Right lung (tissue), 5 donors: ENCODE data around the gene SRGAP2B. TPM values are rescaled to one million over a fixed set of nuclear protein-coding genes. Genes with fewer than 3 reads are reported as not detected.
"Not testable (repeated sequence)": the region's sequence is repeated elsewhere in the genome, so short reads cannot be mapped to it uniquely, and the experiment has no call there.

Experiments used
- DNase-seq, 2 donors: peaks; one replicate each; pipeline ENCODE4 v3.0.0-alpha.2; 2013
- polyA plus RNA-seq, 5 donors: library from polyadenylated mRNA; unstranded; fragments of 120-200 nt; gene quantifications; one replicate each; pipeline versions ENCODE4 v1.2.1 to v1.2.3, GENCODE V29; 2013; ENCODE audit warnings: inconsistent platforms in 1 of 5, low replicate concordance in 1 of 5; ENCODE audit not compliant: insufficient read length in 5 of 5, insufficient read depth in 1 of 5

Gene SRGAP2B
- polyA plus RNA-seq, 5 donors: 18.4 to 35.5 (median 29.0) TPM

DNA sequence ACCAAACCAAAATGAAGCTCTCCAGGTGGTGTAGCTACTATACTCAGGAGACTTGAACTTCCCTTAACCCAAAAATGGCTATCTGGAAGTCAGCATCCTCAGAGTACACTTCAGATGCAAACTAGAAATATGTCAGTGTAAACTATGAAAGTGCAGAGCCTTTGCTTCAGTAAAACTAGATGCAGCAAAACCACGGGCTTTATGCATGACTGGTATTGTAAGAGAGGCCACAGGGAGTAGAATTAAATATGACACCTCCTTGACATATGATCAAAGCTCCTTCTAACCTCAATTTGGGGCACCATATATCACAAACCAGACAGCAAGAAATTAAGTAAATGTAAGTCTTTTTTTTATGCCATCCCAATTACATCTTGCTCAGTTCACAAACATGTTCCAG lies 47.6 kb downstream of the SRGAP2B start:
- DNase-seq: not testable (repeated sequence)

DNA sequence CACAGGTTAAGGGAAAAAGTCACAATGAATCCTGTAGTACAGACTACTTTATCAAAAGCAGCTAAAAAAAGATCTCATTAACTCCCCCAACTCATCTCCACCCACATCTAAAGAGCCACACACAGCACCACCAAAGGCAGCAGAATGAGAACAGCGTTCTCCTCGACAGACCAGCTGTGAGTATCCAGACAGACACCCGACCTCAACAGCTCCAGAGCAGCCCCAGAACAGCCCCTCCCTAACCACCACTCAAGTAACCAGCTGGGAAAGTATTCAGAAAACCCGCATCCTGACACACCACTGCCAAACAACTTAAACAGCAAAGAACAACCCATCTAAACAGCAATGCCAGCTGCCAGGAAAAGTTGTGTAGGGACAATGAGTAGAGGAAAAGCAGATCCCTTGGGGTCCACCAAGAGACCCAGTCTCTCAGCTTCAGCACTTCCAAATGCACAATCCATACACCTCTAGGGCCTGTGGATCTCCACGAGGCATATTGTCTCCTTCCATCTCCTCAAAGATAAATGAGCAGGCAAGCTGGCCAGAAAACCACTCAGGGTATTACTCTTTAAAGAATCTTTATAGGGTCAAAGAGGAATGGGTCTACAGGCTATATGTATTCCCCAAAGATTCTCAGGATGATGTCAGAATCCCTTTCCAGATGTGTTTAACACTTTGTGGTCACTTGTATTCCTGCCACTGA lies 49.4 kb downstream of the SRGAP2B start:
- DNase-seq: not testable (repeated sequence)

DNA sequence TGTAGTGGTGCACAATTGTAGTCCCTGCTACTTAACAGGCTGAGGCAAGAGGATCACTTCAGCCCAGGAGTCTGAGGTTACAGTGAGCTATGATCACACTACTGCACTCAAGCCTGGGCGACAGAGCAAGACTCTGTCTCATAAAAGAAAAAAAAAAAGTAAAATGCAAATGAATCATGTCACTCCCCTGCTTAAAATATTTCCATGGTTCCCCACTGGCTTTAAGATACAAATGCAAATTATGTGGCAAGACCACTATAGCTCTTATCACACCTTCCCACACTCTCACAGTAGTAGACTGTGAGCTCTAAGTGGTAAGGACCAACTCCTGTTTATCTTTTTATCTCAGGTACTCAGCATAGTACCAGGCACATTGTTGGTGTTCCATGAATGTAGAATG lies 53.6 kb downstream of the SRGAP2B start:
- DNase-seq: not testable (repeated sequence)

DNA sequence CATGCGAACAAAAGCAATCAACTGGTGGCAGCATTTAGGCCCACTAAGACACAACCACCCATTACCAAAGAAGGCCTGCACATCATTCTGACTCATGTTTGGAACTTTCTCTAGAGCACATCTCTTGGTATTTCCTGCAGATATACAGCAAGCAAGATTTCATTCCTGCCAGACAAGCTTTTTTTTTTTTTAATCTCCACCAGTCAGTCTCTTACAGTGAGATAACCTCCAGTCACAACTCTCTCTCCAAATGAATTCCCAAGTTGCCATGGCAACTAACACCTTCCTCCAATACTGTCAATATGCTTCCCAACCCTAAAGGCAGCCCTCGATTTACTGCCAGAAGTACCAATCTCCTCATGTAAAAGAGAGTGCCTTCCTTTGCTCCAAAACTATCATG lies 59.1 kb downstream of the SRGAP2B start:
- not testable (repeated sequence) for DNase-seq

DNA sequence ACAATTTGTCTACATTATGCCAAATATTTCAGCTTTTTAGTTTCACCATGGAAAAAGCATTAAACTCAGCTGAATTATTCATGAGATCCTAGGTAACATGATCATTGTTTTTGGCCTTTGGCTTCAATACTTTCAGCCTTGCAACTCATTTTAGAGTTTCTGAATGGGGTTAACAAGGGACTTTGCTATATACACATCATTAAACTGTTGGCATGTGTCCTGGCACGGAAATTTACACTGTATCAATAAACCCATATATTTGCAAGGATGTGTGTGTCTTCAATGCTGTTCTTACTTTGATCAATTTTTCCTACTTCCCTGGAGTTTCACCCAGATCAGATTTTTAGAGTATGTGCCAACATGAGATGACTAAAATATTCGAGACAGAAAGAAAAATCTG lies 61.6 kb downstream of the SRGAP2B start:
- not testable (repeated sequence) for DNase-seq

DNA sequence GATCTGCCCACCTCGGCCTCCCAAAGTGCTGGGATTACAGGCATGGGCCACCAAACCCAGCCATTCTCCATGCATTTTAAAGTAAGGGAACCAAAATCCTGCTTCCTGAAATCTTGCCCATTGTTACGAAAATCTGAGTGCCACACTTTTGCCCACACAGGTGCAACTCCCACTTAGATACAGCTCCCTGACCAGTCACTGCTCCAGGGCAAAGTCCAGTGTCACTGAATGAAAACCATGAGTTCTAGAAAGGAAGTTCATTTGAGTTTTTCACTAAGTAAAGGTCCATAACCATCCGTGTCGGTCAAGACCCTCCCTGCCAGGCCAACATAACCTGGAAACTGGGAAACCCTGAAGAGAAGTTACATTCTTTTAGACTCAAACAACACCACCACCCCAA lies 67.9 kb downstream of the SRGAP2B start:
- DNase-seq: not testable (repeated sequence)

DNA sequence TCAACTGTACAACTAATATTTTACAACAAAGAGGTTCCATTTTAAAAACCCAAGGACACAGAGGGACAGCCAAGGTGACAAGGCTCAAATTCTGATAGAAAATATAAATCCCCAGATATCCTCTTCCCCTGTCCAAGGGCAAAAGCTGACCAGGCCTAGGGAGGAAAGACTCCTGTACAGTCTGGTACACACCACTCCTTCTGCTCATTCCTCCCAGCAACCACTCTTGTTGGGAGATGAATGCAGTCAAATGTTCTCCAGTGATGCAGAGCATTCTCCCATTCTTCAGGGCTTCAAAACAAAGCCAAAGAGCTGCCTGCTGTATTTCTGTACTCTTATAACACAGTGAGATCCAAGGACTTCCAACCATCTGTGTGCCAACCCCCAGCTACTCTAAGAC lies 69.8 kb downstream of the SRGAP2B start:
- not testable (repeated sequence) for DNase-seq

DNA sequence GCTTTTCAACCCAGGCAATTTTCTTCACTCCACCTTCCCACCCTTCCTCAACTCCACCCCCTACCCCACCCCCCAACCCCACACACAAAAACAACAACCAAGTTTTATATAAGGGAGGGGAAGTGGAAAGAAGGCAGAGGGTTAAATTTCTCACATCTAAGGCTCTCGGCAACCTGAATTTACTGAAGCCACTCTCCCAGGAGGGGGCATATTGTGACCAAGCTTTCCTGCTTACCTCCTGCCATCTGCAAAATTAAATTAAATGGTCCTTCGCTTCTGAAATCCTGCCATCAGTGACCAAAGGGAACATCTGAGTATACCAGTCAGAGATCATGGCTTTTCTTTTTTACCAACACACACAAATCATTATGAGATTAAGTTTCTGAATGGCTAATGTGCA lies 72.9 kb downstream of the SRGAP2B start:
- not testable (repeated sequence) for DNase-seq

DNA sequence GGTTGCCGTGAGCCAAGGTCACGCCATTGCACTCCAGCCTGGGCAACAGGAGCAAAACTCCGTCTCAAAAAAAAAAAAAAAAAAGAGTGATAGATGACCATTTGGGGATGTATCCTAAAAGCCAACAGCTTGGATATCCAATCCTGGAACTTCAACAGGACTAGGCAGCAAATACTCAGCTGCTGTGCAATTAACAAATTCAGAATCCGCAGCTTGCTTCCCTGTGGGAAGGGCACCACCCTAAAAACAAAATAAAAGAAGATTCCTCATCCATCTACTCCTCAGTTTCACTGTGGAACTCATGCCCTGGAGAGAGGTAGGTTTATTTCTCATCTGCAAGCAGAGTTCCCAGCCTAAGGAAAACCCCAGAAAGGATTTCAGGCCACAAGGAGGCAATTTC lies 73.4 kb downstream of the SRGAP2B start:
- not testable (repeated sequence) for DNase-seq

DNA sequence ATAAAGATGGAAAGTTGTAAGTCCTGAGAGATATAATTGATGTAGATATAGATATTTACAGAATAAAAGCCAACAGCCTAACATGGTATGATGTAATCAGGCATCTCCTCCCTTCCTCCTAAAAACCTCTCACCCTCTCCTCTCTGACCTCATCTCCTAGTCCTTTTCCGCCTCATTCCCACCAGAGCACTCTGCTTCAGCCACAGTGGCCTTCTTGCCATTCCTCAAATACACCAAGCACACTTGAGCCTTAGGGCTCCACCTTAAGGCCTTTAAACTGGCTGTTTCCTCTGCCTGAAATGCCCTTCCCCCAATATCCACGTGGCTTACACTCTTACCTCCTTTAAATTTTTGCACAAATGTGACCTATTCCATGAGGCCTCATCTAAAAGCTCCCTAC lies 75.4 kb downstream of the SRGAP2B start:
- not testable (repeated sequence) for DNase-seq

DNA sequence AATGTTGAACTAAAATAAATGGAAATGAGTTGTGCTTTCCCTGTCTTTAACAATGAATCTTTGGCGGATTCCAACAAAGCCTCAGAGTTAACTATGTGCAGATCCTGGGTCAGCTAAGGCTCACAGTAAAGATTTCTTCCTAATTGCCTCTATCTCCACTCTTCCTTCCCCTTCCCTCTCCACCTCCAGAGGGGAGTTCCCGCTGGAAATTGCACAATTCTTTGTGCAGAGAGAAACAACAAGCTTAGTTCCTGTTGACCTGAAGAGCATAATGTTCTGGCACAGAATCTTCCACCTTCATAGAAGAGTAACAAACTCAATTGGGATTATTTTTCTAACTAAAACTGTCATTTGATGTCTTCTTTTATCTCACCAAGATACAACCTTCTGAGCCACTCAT lies 77.4 kb downstream of the SRGAP2B start:
- not testable (repeated sequence) for DNase-seq

DNA sequence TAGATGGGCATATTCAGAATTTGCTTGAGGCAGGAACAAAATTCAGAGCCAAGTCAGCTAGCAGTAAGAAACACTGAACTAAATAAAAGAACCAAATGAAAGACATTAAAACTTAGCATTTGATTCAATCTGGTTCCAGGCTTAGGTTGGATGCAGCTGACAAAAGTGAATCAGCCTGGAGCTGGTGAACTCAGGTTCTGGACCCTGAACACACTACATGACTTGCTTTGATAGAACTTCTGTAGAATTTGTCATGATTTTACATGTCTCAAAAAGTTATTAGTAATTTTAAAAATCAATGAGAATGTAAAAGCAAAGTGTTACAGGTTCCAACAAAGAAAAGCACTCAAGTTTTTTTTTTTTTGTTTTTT lies 78.7 kb downstream of the SRGAP2B start:
- DNase-seq: not testable (repeated sequence)

DNA sequence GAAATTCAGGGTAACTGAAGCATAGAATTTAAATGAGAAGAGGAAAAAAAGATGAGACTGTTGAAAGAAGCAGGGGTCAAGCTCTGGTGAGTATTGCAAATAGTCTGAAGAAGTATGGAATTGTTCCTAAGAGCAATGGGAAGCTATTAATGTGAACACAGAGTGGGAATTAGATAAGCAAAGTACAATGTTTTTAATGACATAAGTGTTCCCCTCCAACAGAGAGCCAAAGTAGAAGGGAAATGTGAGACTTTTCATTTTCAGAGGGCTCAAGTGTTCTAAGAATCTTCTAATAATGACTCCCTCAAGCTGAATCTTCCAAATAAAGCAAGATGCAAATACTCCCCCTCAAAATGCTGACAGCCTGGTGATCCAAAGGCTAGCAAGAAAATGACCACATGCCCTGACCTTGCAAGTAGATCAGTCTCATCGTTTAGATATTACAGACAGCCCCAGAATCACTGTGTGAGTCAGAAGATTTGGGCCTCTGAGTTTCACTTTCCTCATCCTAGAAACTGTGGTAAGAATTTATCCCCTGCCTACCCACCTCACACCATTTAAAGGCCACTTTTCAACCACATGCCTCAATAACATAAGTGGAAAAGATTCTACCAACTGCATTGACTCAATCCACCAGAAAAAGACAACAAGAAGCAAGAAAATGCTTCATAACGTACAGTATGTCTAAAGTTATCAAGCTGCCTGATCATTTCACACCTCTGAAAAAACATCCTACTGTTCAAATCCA lies 79.2 kb downstream of the SRGAP2B start:
- DNase-seq: not testable (repeated sequence)

DNA sequence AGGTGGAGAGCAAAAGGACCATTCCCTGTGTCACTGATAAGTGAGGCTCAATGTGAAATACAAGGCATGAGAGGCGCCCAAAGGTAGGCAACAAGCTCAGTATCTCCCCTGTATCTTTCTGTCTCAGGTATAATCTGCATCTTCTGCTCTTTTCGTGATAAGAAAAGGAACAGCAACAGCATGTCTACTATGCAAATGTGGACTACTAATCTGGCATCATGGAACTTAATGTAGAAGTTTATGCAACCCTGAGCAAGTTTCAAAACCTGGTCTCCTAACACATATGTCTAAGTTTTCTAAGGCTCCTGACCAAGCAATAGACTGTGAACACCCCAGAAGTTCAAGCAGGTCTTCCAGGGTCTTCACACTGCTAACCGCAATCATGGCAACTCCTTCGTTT lies 81.8 kb downstream of the SRGAP2B start:
- DNase-seq: not testable (repeated sequence)

DNA sequence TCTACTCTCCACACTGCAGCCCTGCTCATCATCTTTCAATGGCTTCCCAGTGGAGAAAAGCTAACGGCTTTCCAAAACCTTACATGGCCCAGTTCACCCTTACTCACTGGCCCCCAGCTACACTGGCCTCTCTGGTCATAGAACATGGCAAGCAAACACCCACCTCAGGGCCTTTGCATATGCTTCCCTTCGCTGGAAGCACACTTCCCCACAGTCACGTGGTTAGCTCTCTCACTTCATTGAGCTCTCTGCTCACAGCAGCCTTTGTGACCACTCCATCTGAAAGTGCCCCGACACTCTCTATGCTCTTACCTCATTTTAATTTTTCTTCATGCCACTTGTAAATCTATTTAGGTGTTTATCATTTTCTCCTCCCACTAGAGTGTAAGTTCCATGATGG lies 83.3 kb downstream of the SRGAP2B start:
- not testable (repeated sequence) for DNase-seq

DNA sequence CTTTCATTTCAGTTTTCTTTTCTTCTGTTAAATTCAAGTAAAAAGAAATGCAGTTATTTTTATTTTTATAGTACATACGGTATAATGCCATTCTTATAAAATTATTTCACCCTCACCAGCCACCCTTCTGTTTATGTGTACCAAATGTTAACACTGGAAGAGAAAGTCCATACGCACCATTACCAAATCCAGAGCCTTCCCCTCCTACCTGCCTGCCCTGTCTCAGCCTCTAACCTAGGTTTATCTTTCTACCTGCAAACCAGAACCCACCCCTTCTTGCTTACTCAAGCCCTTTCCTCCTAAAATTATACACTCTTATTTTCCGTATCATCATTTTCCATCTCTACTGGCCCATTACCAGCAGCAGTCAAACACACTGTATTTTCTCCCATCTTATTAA lies 84.5 kb downstream of the SRGAP2B start:
- DNase-seq: not testable (repeated sequence)

DNA sequence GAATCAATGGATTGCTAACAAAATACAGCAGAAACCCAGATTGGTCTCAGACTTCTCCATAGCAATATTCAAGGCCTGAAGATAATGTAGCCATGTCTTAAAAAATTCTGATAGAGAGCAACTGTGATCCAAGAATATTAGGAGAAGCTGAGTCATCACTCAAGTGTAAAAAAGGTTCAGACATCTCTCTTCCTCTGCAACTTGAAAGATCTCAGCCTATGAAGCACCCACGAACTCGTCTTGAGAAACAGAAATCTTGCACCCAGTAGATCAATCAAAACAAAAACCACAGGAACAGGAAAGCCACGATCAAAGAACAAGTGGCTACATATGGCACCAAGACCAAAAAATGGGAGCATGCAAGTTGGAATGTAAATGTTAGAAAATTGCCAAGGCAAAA lies 85.2 kb downstream of the SRGAP2B start:
- not testable (repeated sequence) for DNase-seq

DNA sequence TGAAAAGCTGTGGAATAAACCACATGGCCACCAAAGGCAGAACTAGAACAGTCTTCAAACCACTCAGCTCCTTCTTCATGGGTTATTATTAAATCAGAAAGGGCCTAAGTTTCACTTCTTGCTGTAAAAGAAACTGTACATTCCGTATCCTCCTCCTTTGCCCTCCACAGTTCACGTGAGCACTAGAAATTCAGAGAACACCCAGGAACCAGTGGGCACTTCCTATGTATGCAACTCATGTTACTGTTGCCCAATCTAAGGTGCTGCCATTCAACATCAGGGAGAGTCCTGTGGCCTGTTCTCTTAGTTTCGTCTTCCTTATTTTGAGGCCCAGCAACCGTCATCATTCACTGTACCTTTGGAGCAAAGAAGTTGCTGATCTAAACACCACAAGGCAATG lies 86.7 kb downstream of the SRGAP2B start:
- not testable (repeated sequence) for DNase-seq

DNA sequence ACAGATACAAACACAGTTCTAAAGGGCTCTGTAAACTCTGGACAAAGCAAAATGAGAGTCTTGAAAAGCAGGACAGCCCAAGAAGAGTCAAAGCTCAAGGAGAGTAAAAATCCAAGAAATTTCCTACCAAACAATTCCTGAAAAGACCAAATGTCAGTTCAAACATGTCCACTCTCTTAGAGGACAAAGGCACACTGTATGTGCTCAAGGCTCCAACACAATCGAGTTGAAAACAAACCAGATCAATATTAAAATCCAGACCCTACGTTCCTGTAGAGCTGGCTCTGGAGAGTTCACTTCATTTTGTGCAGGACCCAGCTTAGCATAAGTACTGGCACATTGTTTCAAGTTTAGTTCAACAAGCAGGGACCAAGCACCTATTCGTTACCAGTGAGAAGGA lies 90.0 kb downstream of the SRGAP2B start:
- DNase-seq: not testable (repeated sequence)

DNA sequence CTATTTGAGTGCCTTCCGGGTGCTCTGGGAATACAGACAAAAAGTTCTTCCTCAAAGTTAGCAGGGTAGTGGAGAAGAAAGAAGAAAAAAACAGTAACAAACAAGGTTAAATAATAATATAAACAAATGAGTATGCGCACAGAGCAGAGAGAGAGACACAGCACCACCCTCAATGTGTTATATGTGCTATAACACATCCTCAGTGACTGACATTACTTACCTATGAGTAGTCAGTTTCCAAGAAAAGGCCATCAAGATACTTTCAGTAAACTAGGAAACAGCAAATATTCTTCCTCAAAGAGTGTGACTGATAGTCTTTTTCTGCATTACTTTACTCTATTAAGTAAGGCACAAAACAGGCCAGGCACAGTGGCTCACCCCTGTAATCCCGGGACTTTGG lies 93.7 kb downstream of the SRGAP2B start:
- not testable (repeated sequence) for DNase-seq

DNA sequence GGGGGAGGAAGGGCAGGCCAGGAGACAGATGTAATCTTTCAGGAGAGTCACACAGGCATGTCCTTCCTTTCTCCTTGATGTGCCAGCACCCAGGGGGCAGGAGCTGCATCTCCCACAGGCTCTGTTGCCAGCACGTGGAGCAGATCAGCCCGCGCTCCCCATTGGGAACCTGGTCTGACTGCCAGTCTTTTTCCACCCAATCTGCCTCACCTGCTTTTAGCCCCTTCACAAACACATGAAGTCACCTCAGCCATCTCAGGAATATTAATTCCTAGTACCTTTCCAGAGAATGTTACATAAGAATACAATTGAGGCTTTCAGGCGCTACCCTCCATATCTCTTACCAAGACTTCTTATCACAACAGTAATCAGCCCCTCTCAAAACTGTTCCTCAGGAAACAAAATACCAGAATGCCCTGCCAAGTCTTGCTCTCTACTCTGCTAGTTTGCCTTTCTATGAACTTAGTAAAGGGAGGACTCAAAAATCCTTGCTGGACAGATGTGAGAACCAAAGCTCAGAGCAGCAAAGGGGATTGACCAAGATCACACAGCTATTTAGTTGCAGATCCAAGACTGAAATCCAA lies 94.3 kb downstream of the SRGAP2B start:
- DNase-seq: not testable (repeated sequence)

DNA sequence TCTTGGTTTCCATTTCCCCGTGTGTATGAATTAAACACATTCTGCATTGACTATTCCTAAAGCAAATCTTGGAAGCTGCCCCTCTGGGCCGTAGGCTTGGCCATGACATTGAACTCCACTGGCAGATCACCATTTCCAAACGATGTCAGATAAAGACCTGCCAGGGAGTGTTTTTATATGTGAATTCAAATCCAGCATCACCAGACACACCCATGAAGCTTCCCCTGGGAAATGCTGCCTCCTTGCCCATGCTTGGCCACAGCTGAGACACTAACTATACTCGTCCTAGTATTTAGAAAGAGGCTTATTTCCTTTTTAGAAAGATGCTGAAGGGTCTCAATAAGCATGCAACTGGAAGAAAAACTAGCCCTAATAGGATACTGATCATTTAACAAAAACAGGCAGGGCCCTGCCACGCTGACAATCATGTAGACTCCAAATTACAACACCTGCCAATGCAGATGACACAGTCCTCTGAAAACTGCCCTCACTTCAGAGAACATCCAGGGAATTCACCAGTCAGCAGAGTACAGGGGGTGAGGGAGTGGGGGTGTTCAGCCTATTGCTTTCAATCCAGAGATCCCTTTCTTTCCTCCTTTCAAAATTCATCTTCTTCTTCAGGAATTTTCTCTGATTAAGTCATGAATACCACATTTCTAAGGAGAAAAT lies 94.9 kb downstream of the SRGAP2B start:
- DNase-seq: not testable (repeated sequence)

DNA sequence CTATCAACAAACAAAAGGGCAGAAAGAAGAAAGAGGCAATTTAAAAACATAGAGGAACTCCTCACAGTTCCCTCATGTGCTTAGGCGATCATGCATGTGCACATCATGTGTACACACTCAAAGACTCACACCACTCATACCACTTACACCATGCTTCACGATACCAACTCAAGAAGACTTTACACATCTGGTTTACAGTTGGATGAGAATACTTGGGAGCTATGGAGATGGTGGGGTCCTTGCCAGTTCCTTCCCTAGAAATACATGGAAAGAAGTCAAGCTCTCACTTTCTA lies 96.2 kb downstream of the SRGAP2B start:
- DNase-seq: not testable (repeated sequence)
